Adipocyte (in vitro differentiated cells): Measurements from ENCODE around the gene RHOH.
"Not testable (repeated sequence)": the region's sequence is repeated elsewhere in the genome, so short reads cannot be mapped to it uniquely, and the experiment has no call there.

Experiments
- DNase-seq: peaks from one replicate; pipeline ENCODE4 v3.0.0-alpha.2; 2015; ENCODE audit warnings: low read depth
- H3K27me3 ChIP-seq: replicated peaks from 2 replicates; pipeline ENCODE4 v1.7.0; 2013; ENCODE audit warnings: mild to moderate bottlenecking, low read length, moderate library complexity; ENCODE audit not compliant: control insufficient read depth, insufficient read depth
- H3K36me3 ChIP-seq: 2 replicates; pipeline ENCODE4 v1.7.0; 2013; ENCODE audit warnings: low read length, mild to moderate bottlenecking, moderate library complexity; ENCODE audit not compliant: control insufficient read depth, insufficient read depth, severe bottlenecking
- H3K4me1 ChIP-seq: 2 replicates; pipeline ENCODE4 v1.7.0; 2013; ENCODE audit warnings: mild to moderate bottlenecking, low read length, moderate library complexity; ENCODE audit not compliant: control insufficient read depth, insufficient read depth
- H3K4me3 ChIP-seq: 2 replicates; pipeline ENCODE4 v1.7.0; 2013; ENCODE audit warnings: mild to moderate bottlenecking, low read length, moderate library complexity
- H3K9ac ChIP-seq: 2 replicates; pipeline ENCODE4 v1.7.0; 2013; ENCODE audit warnings: mild to moderate bottlenecking, low read length, moderate library complexity
- H3K9me3 ChIP-seq: 2 replicates; pipeline ENCODE4 v1.7.0; 2013; ENCODE audit warnings: mild to moderate bottlenecking, low read length, moderate library complexity; ENCODE audit not compliant: control insufficient read depth

RHOH gene

GRCh38 chr4:40270609-40271008 is 73.8 kb downstream of the RHOH start:
- H3K4me1 ChIP-seq, result no peaks in the 10 kb centered on the region
- no peak for DNase-seq
- H3K9ac ChIP-seq, result no peak overlapping the region
- no peaks in the 10 kb centered on the region for H3K36me3 ChIP-seq
- no peaks in the 10 kb centered on the region for H3K27me3 ChIP-seq
- H3K9me3 ChIP-seq, result no peaks in the 10 kb centered on the region
- no peak overlapping the region for H3K4me3 ChIP-seq

- Histone ChIP-seq H3K36me3 (no peaks in the 10 kb centered on the region), H3K9ac (no peak overlapping the region), H3K27me3 (no peaks in the 10 kb centered on the region), H3K4me1 (no peaks in the 10 kb centered on the region), H3K9me3 (no peaks in the 10 kb centered on the region), H3K4me3 (no peak overlapping the region)
- no peak for DNase-seq
Measured at GRCh38 chr4:40275065-40275730, 78.4 kb downstream of the RHOH start.

DNA sequence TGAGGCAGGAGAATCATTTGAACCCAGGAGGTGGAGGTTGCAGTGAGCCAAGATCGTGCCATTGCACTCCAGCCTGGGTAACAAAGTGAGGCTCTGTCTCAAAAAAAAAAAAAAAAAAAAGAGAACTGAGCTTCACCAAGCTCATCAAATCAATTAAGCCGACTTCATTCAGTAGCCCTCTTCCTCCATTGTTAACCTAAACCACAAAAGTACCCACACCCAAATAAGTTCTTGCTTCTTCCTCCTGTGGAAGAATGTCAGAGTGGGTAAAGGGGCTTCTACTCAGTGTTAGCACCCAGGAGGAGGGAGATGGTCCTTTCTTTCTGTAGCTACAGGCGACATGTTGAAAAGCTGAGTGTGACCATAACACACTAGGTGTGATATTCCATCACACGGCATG is 79.7 kb downstream of the RHOH start:
- H3K9me3 ChIP-seq, result no peaks in the 10 kb centered on the region
- H3K27me3 ChIP-seq, result no peaks in the 10 kb centered on the region
- no peaks in the 10 kb centered on the region for H3K4me1 ChIP-seq
- DNase-seq, result no peak
- H3K36me3 ChIP-seq, result no peaks in the 10 kb centered on the region
- no peak overlapping the region for H3K9ac ChIP-seq
- no peak overlapping the region for H3K4me3 ChIP-seq

DNA sequence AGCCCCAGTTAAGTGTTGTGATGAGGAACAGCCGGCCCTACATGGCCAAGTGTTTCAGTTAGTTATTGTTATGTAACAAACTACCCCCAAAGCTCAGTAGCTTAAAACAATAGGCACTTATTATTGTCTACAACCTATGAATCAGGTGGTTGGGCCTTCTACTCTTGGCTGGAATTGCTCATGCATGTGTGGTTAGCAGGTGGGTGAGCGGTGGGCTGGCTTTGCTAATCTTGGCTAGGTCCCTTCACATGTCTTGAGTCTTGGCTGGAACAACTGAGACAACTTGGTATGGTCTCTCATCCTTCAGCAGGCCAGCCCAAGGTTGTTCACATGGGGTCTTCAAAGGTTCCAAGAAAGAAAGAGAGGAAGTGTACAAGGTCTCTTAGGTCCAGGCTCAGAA is 83.8 kb downstream of the RHOH start:
- Histone ChIP-seq H3K4me3 (no peak overlapping the region), H3K4me1 (no peaks in the 10 kb centered on the region), H3K27me3 (no peaks in the 10 kb centered on the region), H3K9me3 (no peaks in the 10 kb centered on the region), H3K36me3 (no peaks in the 10 kb centered on the region), H3K9ac (no peak overlapping the region)
- no peak for DNase-seq

DNA sequence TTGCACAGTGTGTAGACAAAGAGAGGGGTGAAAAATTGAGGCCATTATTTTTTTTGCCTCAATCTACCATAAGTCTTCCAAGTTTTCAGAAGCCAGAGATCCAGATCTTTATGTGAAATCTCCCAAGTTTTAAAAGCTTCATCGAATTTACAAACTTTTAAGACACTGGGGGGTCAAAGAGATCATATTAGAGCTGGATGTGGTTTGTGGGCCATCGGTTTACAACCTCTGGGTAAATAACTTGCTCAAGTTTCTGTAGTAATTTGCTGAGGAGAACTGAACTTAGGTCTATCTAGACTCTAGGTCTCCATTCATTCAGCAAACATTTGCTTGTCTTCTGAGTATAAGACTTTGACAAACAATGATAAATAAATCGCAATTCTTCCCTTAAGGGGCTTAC is 84.3 kb downstream of the RHOH start:
- Histone ChIP-seq H3K9ac (no peak overlapping the region), H3K4me3 (no peak overlapping the region), H3K4me1 (no peaks in the 10 kb centered on the region), H3K36me3 (no peaks in the 10 kb centered on the region), H3K27me3 (no peaks in the 10 kb centered on the region), H3K9me3 (no peaks in the 10 kb centered on the region)
- no peak for DNase-seq

DNA sequence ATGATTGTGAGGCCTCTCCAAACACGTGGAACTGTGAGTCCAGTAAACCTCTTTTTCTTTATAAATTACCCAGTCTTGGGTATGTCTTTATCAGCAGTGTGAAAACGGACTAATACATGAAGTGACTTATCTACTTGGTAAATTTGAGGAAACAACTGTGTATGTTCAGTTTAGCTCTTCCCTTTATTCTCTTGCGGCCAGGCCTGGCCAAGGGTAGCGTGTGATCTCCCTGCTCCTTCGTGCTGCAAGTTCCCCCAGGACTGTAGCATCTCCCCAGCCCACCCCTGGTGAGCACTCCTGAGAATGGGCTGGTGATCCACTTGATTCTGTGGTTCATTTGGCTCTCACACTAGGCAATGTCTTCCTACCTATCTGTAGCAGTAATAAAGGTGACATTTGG is 85.1 kb downstream of the RHOH start:
- H3K9ac ChIP-seq, result no peak overlapping the region
- H3K4me1 ChIP-seq, result no peaks in the 10 kb centered on the region
- no peak for DNase-seq
- no peak overlapping the region for H3K4me3 ChIP-seq
- no peaks in the 10 kb centered on the region for H3K9me3 ChIP-seq
- no peaks in the 10 kb centered on the region for H3K27me3 ChIP-seq
- H3K36me3 ChIP-seq, result no peaks in the 10 kb centered on the region

DNA sequence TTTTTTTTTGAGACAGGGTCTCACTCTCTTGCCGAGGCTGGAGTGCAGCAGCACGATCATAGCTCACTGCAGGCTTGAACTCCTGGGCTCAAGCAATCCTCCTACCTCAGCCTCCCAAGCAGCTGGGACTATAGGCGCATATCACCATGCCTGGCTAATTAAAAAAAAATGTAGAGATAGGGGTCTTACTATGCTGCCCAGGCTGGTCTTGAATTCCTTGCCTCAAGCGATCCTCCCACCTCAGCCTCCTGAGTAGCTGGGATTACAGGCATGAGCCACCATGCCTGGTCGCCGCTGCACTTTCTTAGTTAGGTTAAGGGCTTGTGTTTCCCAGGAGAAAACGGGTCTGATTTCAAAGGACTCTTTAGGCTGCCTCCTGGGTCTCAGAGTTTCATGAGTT is 86.0 kb downstream of the RHOH start:
- not testable (repeated sequence) for H3K9ac ChIP-seq, DNase-seq, H3K4me3 ChIP-seq, H3K27me3 ChIP-seq, H3K9me3 ChIP-seq, H3K4me1 ChIP-seq, H3K36me3 ChIP-seq

DNA sequence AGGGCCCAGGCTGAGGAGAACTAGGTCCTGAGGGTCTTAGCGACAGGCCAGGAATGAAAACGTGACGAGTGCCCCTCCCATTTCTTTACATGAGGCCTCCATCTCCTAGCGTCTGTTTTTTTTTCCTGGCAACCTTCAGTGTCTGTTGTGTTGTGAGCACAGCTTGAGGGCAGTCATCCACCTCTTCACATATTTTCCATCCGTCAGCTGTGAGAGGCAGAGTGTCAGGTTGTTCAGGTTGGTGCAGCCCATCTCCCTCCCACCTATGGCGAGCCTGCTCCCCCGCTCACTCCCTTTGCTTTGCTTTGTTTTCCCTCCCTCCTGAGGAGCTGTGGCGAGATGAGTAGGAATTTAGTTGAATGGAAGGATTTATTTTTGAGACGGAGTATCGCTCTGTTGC is 86.6 kb downstream of the RHOH start:
- H3K36me3 ChIP-seq, result no peaks in the 10 kb centered on the region
- H3K9ac ChIP-seq, result no peak overlapping the region
- H3K4me1 ChIP-seq, result no peaks in the 10 kb centered on the region
- DNase-seq, result no peak
- H3K9me3 ChIP-seq, result no peaks in the 10 kb centered on the region
- H3K4me3 ChIP-seq, result no peak overlapping the region
- H3K27me3 ChIP-seq, result no peaks in the 10 kb centered on the region

DNA sequence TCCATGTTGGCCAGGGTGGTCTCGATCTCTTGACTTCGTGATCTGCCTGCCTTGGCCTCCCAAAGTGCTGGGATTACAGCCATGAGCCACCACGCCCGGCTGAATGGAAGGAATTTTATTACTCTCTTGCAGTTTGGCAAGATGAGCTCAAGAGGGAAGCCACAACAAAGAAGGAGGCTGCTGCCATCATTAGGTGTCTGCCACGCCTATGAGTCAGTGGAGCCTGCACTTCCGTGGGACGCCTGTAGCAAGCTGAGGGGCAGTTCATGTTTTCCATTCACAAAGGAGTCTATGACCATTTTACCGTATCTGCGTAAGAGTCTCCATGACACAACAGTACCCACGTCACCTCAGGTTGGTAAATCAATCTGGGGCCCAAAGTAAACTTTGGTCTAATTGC is 87.1 kb downstream of the RHOH start:
- Histone ChIP-seq H3K9ac (no peak overlapping the region), H3K36me3 (no peaks in the 10 kb centered on the region), H3K27me3 (no peaks in the 10 kb centered on the region), H3K4me1 (no peaks in the 10 kb centered on the region), H3K4me3 (no peak overlapping the region), H3K9me3 (no peaks in the 10 kb centered on the region)
- DNase-seq, result no peak

DNA sequence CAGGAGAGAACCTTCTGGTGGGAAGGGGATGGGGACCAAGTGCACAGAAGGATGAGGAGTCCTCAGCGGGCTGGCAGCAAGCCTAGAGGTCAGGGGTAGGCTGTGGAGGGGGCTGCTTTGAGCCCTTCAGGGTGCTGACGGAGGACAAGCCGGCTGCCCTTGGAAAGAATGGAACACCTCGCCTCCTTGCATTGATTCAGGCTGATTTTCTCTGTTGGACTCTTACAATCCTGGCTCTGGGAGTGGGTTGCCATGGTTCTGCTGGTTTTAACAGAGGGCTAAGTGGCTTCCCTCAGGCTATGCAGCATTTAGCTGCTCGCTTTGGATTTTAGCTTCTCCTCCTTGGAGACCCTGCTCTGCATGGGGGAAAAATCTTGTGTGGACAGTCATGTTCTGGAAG is 88.9 kb downstream of the RHOH start:
- H3K9ac ChIP-seq, result no peak overlapping the region
- no peaks in the 10 kb centered on the region for H3K27me3 ChIP-seq
- H3K9me3 ChIP-seq, result no peaks in the 10 kb centered on the region
- DNase-seq, result no peak
- no peaks in the 10 kb centered on the region for H3K36me3 ChIP-seq
- H3K4me3 ChIP-seq, result no peak overlapping the region
- no peaks in the 10 kb centered on the region for H3K4me1 ChIP-seq

DNA sequence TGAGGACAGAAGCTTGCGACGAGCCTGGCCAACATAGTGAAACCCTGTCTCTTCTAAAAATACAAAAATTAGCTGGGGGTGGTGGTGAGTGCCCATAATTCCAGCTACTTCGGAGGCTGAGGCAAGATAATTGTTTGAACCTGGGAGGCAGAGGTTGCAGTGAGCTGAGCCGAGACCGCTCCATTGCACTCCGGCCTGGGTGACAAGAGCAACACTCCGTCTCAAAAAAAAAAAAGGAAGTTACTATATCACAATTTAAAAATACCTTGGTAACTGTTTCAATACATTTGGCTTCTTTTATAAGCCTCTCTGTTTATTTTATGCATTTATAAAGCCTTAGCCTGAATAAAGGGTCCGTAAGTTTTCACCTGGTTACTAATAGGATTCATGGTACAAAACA is 91.7 kb downstream of the RHOH start:
- no peaks in the 10 kb centered on the region for H3K27me3 ChIP-seq
- DNase-seq, result no peak
- no peak overlapping the region for H3K9ac ChIP-seq
- no peaks in the 10 kb centered on the region for H3K36me3 ChIP-seq
- H3K4me3 ChIP-seq, result no peak overlapping the region
- peaks cover 4% of the 10 kb centered on the region for H3K4me1 ChIP-seq
- H3K9me3 ChIP-seq, result no peaks in the 10 kb centered on the region
